Progenitor cell of endocrine pancreas (in vitro differentiated cells): ENCODE data around the gene ZDHHC18. TPM values are rescaled to one million over a fixed set of nuclear protein-coding genes. Genes with fewer than 3 reads are reported as not detected.
A peak's percentile ranks its signal among the peaks of the same experiment; 100 is the strongest.
"Not testable (repeated sequence)": the region's sequence is repeated elsewhere in the genome, so short reads cannot be mapped to it uniquely, and the experiment has no call there.

ENCODE experiments used
- DNase-seq: peaks from one replicate; pipeline ENCODE4 v3.0.0; 2021; ENCODE audit warnings: low spot score; ENCODE audit not compliant: unreplicated experiment
- H3K27ac Mint-ChIP-seq: 2 replicates; pipeline ENCODE4 v1.8.0; 2021; ENCODE audit warnings: mild to moderate bottlenecking, moderate library complexity, mixed read lengths
- H3K27me3 Mint-ChIP-seq: 2 replicates; pipeline ENCODE4 v1.8.0; 2021; ENCODE audit warnings: mixed read lengths
- H3K36me3 Mint-ChIP-seq: 2 replicates; pipeline ENCODE4 v1.8.0; 2022; ENCODE audit warnings: mixed read lengths; ENCODE audit not compliant: insufficient read depth
- H3K4me1 Mint-ChIP-seq: 2 replicates; pipeline ENCODE4 v1.8.0; 2021; ENCODE audit warnings: low read depth, mixed read lengths
- H3K4me3 Mint-ChIP-seq: 2 replicates; pipeline ENCODE4 v1.8.0; 2021; ENCODE audit warnings: low read depth, mild to moderate bottlenecking, moderate library complexity, mixed read lengths
- H3K9me3 Mint-ChIP-seq: 2 replicates; pipeline ENCODE4 v1.8.0; 2021; ENCODE audit warnings: low read depth, mixed read lengths
- total RNA-seq: library from RNA; stranded (reverse); gene quantifications from 2 replicates; pipeline ENCODE4 v1.2.1, GENCODE V29; 2021
- TF ChIP-seq, protein P1 (sequence below): fragments of 200-600 bp; sonication (generic); IDR thresholded peaks from one replicate; pipeline ENCODE4 v1.5.0; 2021; ENCODE audit warnings: antibody characterized with exemption, mild to moderate bottlenecking; ENCODE audit not compliant: unreplicated experiment

The ZDHHC18 gene
- total RNA-seq, 1 donor from 2014 or later = 26.1 TPM

GRCh38 chr1:26861286-26861701, 34.8 kb downstream of the ZDHHC18 start:
- TF ChIP-seq, protein P1, sequence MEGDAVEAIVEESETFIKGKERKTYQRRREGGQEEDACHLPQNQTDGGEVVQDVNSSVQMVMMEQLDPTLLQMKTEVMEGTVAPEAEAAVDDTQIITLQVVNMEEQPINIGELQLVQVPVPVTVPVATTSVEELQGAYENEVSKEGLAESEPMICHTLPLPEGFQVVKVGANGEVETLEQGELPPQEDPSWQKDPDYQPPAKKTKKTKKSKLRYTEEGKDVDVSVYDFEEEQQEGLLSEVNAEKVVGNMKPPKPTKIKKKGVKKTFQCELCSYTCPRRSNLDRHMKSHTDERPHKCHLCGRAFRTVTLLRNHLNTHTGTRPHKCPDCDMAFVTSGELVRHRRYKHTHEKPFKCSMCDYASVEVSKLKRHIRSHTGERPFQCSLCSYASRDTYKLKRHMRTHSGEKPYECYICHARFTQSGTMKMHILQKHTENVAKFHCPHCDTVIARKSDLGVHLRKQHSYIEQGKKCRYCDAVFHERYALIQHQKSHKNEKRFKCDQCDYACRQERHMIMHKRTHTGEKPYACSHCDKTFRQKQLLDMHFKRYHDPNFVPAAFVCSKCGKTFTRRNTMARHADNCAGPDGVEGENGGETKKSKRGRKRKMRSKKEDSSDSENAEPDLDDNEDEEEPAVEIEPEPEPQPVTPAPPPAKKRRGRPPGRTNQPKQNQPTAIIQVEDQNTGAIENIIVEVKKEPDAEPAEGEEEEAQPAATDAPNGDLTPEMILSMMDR = peak; percentile 12
- no peaks in the 10 kb centered on the region for H3K36me3 Mint-ChIP-seq
- no peak for DNase-seq
- H3K4me3 Mint-ChIP-seq = no peak overlapping the region
- H3K27ac Mint-ChIP-seq = no peak overlapping the region
- H3K9me3 Mint-ChIP-seq = no peaks in the 10 kb centered on the region
- H3K27me3 Mint-ChIP-seq = peaks cover 7% of the 10 kb centered on the region
- H3K4me1 Mint-ChIP-seq = peaks cover 8% of the 10 kb centered on the region

GRCh38 chr1:26861889-26862378, 35.4 kb downstream of the ZDHHC18 start:
- Mint-ChIP-seq H3K36me3 (no peaks in the 10 kb centered on the region), H3K4me1 (peaks cover 8% of the 10 kb centered on the region), H3K9me3 (no peaks in the 10 kb centered on the region), H3K4me3 (no peak overlapping the region), H3K27me3 (peaks cover 7% of the 10 kb centered on the region), H3K27ac (peak overlapping the region; percentile 80)
- no peak for DNase-seq
- TF ChIP-seq, protein P1 = no peak

DNA sequence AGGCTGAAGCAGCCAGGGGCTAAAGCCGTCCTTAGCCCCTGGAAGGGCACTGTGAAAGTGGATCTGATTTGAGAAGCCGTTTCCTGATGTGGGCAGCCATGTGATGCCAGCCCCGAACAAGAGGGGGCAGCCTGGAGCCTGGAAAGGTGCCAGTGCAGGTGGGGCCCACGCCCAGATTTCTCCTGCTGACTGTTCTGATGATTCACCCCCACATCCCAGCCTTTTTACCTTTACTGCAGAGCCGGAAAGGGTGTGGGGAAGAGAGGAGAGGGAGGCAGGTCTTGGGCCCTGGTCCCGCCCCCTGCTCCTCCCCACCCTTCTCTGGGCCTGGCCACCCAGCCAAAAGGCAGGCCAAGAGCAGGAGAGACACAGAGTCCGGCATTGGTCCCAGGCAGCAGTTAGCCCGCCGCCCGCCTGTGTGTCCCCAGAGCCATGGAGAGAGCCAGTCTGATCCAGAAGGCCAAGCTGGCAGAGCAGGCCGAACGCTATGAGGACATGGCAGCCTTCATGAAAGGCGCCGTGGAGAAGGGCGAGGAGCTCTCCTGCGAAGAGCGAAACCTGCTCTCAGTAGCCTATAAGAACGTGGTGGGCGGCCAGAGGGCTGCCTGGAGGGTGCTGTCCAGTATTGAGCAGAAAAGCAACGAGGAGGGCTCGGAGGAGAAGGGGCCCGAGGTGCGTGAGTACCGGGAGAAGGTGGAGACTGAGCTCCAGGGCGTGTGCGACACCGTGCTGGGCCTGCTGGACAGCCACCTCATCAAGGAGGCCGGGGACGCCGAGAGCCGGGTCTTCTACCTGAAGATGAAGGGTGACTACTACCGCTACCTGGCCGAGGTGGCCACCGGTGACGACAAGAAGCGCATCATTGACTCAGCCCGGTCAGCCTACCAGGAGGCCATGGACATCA, 36.5 kb downstream of the ZDHHC18 start, which contains the start of gene SFN:
Gene SFN (plus strand): TSS at position 369 of the 904 bp plus-strand sequence. CDS start 64 bp downstream, at position 433.
- TF ChIP-seq, protein P1 = peak; percentile 37
- Mint-ChIP-seq H3K27me3 (peaks cover 7% of the 10 kb centered on the region), H3K9me3 (no peaks in the 10 kb centered on the region), H3K27ac (peak within 1 kb of the TSS; percentile 97), H3K4me1 (peaks cover 11% of the 10 kb centered on the region), H3K36me3 (no peaks in the 10 kb centered on the region), H3K4me3 (peak within 1 kb of the TSS; percentile 45)
- DNase-seq = no peak

DNA sequence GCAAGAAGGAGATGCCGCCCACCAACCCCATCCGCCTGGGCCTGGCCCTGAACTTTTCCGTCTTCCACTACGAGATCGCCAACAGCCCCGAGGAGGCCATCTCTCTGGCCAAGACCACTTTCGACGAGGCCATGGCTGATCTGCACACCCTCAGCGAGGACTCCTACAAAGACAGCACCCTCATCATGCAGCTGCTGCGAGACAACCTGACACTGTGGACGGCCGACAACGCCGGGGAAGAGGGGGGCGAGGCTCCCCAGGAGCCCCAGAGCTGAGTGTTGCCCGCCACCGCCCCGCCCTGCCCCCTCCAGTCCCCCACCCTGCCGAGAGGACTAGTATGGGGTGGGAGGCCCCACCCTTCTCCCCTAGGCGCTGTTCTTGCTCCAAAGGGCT, 37.2 kb downstream of the ZDHHC18 start:
- TF ChIP-seq, protein P1 = no peak
- H3K27ac Mint-ChIP-seq = no peak overlapping the region
- H3K9me3 Mint-ChIP-seq = no peaks in the 10 kb centered on the region
- H3K4me1 Mint-ChIP-seq = peaks cover 11% of the 10 kb centered on the region
- peaks cover 7% of the 10 kb centered on the region for H3K27me3 Mint-ChIP-seq
- H3K36me3 Mint-ChIP-seq = no peaks in the 10 kb centered on the region
- no peak overlapping the region for H3K4me3 Mint-ChIP-seq
- DNase-seq = no peak

- H3K27ac Mint-ChIP-seq = peak overlapping the region; percentile 97
- H3K4me3 Mint-ChIP-seq = peak overlapping the region; percentile 83
- peaks cover 7% of the 10 kb centered on the region for H3K27me3 Mint-ChIP-seq
- H3K4me1 Mint-ChIP-seq = peaks cover 11% of the 10 kb centered on the region
- no peaks in the 10 kb centered on the region for H3K36me3 Mint-ChIP-seq
- no peaks in the 10 kb centered on the region for H3K9me3 Mint-ChIP-seq
- DNase-seq = peak; percentile 94
- TF ChIP-seq, protein P1 = no peak
These were observed 38.4 kb downstream of the ZDHHC18 start for GRCh38 chr1:26864610-26865480.

GRCh38 chr1:26873097-26873496, 46.6 kb downstream of the ZDHHC18 start:
- H3K9me3 Mint-ChIP-seq, H3K27ac Mint-ChIP-seq, H3K27me3 Mint-ChIP-seq: not testable (repeated sequence)

More at GRCh38 chr1:26873097-26873496, 46.6 kb downstream of the ZDHHC18 start:
- not testable (repeated sequence) for H3K4me1 Mint-ChIP-seq, H3K4me3 Mint-ChIP-seq, DNase-seq, H3K36me3 Mint-ChIP-seq
